NCI-H146 (cell line): ENCODE measurements around the gene TNFRSF25.

Experiments used
- DNase-seq: peaks from one replicate; lab custom pipeline; 2025; lab: John Stamatoyannopoulos, UW

TNFRSF25 gene, protein sequence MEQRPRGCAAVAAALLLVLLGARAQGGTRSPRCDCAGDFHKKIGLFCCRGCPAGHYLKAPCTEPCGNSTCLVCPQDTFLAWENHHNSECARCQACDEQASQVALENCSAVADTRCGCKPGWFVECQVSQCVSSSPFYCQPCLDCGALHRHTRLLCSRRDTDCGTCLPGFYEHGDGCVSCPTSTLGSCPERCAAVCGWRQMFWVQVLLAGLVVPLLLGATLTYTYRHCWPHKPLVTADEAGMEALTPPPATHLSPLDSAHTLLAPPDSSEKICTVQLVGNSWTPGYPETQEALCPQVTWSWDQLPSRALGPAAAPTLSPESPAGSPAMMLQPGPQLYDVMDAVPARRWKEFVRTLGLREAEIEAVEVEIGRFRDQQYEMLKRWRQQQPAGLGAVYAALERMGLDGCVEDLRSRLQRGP

DNA sequence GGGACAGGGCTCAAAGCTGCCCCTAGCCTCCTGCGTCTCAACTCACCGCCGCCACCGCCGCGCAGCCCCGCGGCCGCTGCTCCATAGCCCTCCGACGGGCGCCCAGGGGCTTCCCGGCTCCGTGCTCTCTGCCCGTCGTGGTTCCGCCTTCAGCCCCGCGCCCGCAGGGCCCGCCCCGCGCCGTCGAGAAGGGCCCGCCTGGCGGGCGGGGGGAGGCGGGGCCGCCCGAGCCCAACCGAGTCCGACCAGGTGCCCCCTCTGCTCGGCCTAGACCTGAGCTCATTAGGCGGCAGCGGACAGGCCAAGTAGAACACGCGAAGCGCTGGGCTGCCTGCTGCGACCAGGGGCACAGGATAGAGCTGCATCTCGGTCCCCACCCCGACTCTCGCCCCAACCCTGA is at the start of gene TNFRSF25:
Gene TNFRSF25 (minus strand): TSS at position 151 of the 400 bp plus-strand sequence. CDS start 66 bp downstream, at position 85.
- no peak for DNase-seq

DNA sequence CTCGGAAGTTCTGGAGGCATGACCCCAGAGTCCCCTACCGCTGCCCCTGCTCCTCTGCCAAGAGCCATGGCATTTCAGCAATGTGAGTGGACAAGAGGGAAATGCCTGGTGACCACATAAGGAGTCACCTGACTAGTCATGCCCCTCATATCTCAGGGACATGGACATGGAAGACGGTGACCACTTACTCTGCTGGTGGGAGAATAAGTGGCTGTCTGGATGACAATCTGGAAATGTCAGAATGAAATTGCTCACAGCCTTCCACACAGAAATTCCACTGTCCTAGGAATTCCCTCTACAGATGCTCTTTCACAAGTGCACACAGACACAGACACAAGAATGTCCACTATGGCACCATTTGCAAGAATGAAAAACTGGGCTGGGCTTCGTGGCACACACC is 49.8 kb upstream of the TNFRSF25 start:
- DNase-seq = no peak

DNA sequence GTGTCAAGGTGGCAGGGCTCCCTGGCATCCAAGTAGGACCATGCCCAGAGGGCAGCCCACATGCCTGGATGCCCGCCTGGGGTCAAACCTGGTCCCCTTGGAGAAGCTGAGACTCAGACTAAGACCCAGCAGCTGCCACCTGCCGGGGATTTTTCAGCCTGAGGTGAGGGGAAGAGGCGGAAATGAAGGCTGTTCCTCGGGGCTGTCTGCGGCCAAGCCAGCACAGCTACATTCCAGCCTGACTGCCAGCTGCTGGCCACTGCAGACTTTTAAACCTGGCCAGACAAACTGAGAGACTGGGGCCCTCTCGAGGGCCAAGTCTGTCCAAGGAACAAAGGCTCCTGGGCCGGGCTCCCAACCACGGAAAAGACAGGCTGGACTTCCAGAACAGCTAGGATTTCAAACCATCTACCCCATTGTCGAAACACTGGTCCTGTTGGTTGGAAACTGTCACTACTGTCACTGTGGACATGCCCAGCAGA is 47.4 kb upstream of the TNFRSF25 start:
- no peak for DNase-seq

DNA sequence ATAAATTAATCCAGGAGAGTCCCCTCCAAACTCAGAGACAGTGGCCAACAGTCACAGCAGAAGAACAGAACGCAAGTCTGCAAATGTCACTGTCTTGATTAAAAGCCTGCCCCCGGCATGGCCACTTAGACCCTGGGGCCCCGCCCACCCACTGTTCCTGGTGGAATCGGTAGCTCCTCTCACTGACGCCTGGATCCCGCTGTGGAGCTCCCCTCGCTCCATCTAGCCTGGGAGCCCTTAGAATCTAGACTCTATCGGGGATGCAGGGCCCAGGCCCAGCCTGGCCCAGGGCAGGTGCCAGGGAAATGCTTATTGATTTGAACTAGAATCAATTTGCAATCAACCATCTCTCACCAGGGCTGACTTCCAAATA is 46.9 kb upstream of the TNFRSF25 start:
- no peak for DNase-seq

DNA sequence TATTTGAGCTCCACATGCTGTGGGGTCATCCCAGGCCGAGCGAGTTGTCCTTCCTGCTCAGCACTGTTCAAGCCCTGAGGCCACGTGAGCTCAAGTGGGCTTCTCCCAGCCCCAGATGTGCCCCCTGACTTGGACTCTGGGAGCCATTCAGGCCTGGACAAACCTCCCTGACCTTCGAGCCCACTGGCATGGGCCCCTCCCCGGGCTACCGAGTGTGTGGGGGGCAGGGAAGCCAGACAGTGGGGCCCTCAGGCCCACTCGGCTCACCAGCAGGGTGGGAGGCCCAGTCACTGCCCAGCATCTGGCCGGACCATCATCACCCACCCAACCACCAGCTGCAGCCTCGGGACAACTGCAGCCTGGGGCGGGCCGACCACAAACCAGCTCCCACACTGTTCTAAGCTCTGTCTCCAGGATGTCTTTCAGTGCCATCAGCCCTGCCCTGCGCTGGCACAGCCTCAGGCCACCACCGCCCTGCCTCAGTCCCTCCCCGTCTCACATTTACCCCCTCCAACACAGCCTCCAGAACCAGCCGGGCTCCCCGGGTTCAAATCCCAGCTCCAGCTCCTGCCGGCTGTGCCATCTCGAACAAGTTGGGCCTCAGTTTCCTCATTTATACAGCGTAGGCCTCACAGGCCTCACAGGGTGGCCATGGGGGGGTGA is 46.4 kb upstream of the TNFRSF25 start:
- DNase-seq = no peak

DNA sequence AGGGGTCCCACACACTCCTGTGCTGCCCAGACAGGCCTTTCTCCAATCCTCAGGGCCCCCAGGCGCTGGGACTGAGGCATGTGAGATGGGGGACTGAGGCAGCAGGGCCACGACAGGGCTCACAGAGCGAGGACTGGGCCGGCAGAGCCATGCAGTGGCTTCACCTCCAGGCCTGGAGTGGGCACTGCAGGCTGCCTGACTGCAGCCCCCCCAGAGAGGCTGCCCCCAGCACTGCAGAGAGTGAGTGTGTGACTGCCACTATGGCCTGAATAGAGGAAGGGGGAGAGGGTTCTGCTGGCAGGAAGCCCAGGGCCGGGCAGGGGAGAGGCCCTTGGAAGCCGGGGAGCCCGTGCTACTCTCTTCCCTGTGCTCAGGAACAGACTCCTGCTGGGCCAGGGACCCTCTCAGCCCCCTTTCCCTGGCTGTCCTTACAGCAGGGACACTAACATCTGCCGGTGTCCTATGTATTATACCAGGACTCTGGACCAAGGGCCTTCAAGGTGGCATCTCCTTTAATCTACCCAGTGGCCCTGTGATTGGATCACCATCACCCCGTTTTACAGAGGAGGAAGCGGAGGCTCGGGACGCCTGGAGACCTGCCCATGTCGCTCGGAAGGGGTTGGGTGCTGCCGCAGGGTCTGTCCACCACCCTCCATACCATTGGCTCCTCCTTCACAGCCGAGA is 45.7 kb upstream of the TNFRSF25 start:
- no peak for DNase-seq

DNA sequence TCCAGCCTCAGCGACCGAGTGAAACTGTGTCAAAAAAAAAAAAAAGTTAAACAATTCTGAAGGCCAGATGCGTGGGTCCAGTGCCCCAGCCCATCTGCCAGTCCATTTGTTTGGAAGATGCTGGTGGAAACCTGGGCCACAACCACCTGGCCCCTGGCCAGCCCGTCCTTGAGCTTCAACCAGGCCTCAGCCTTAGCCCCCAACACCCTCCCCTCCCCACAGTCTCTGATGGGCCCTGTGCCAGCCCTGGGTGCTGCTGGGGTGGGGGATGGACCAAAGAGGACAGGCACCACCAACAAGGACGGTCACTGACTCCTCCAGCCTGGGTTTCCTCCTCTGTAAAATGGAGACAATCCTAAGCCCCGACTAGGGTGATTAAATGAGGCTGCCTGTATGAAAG is 45.1 kb upstream of the TNFRSF25 start:
- DNase-seq = no peak

DNA sequence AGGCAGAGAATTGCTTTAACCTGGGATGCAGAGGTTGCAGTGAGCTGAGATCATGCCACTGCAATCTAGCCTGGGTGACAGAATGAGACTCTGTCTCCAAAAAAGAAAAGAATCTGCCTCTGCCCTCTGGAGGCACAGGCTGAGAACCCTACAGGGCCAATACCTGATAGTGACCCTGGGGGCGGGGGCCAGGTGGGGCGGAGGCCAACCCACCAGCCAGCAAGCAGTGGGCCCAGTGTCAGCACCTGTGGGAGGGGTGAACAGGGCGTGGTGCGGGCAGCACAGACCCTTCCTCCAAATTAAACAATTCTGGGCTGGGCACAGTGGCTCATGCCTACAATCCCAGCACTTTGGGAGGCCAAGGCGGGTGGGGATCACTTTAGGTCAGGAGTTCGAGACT is 44.5 kb upstream of the TNFRSF25 start:
- DNase-seq = no peak

DNA sequence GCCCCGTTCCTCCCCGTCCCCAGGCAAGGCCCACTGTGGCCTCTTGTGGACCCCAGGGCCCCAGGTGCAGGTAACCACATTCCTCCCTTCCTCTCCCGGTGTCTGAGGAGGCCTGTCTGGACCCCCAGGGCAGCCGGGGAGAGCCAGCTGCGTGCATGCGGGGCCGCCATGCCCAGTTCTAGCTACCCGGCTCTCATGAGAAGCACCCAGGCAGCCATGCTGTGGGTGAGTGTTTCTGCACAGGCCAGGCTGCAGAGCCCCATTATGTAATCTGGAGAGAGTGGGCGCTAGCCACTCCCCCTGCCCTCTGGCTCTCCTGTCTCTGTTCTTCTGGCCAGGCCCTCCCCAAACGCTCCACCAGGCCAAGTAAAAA is 43.9 kb upstream of the TNFRSF25 start:
- no peak for DNase-seq

DNA sequence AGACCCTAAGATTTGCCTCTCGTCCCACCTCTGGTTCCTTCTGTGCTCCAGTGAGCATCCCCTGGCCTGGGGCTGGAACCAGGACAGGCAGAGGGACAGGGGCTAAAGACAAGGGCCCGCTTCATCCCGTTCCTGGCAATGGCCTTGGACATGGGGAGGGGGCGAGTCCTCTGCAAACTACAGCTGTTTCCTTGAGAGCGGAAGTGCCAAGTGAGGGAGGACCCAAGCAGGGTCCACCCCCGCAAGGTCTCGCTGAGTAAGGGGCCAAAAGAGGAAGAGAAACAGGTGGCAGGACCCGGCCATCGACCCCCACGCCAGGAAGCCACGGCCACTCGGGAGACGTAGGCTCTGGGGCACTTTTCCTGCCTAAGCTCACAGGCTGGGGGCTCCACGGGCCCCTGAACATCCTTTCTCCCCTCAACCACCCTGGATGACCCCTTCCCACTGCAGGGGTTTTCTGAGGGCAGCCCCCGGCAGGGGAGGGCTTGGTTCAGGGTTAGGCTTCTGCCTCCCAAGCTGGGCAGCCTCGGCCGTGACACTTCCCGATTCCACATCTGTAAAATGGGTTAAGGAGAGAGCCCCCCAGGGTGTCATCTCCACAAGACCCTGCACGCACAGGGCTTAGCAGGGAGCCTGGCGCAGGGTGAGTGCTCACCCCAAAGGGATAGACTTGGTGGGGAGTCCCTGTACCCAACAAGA is 43.4 kb upstream of the TNFRSF25 start:
- no peak for DNase-seq

DNA sequence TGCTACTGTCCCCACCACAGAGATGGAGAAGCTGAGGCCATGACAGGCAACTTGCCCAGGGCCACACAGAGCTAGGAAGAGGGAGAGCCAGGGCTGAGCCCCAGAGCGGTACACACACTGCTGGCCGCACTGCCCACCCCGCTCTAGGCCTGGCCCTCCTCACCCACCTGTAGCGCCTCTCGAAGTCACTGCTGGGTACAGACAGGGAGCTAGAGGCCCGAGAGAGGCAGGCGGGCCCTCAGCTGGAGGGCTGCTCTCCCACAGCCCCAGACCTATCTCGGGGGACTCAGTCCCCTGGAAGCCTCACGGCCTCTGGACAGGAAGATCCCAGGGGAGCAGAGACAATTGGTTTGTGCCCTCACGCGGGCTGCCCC is 42.8 kb upstream of the TNFRSF25 start:
- DNase-seq = no peak

DNA sequence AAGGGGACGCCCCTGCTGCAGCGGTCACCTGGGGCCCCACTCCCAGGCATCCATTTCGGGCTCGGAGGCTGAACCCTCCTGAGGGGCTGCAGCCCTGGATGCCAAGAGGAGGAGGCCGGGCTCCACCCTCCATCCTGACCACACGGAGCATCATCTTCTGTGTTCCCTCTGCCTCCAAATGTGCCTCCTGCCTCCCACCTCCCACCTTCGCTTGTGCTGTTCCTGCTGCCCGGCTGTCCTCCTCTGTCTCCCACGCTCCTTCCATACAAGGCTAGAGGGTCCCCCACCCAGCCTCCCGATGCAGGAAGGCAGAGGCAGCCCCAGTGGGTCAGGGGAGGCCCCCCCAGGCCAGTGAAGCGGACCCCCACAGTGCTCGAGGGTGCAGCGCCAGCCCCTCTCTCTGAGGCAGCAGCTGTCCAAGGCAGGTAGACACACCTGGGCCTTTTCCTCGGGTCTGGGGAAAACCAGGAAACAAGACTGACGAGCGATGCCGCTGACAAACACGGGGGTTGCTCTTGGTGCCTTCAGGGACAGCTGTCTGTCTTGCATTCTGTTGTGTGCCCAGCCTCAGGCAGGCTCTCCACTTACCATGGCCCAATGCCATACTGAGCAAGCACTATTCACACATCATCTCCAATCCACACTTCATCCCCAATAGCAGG is 42.3 kb upstream of the TNFRSF25 start:
- no peak for DNase-seq

DNA sequence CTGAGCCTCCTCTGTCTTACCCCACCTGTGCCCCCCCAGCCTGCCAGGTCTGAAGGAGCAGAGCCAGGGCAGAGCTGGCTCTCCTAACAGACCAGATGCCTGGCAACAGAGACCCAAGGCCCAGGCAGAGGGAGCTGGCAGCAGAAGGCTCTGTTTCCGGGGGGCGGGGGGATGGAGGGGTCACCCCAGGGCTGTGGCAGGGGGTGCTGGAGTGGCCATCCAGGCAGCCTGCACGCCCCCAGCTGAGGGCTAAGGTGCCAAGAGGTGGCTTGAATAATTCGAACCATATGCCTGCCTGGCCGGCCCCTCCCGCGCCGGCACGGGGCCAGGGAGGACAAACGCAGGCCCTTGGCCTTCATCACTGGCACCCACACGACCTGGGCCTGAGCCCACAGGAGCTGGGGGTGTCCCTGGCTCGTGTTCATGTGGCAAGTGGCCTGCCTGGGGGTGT is 41.5 kb upstream of the TNFRSF25 start:
- no peak for DNase-seq

DNA sequence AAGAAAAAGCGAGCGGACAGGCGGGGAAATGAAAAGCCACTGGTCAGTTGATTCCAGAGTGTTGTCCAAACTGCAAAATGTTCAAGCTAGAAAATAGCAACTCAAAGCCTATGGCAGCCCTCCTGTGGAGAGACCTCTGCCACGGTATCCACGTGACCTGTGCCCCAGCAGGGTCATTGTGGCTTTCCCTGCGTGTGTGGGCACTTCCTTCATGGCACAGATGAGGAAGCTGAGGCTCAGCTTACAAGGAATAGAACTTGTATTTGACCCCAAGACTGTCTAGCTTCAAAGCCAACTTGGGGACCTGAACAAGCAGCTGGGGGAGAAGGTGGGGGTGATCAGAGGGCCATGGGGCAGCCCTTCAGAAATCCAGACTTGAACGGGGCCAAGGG is 41.1 kb upstream of the TNFRSF25 start:
- DNase-seq = no peak

DNA sequence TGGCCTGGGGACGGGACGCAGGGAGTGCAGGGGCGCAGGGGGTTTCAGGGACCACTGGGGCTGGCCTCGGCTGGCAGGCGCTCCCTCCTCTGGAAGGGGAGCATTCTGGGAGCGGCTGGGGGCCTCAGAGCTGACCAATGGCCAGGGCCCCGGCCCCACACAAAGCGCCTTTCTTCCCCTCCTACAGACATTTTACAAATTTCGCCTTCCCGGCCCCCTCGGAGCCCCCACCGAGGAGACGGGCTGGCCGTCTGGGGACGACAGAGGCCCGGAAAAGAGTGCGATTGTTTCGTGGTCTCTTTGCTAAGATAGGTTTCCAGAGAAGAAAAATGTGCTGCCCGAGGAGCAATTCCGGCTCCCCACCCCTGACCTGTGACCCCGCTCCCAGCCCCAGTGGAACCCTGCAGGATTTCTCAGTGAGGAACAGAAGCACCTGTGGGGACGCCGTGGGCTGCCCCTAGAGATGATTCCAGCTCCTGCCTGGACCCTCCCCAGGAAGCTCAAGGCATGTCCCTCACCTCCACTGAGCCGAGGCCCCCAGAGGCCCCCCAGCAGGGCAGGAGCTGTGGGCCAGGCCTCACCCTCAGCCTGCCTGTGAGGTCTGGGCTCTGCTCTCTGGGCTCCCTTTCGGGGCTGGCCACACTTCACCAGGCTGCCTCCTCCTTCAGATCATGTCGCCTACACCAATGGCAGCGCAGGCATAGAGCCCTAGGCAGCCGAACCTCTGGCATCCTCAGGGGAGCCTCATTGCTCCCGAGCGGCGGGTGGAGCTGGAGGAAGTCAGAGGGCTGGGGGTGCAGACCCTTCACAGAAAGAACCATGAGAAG is 40.5 kb upstream of the TNFRSF25 start:
- DNase-seq = no peak

DNA sequence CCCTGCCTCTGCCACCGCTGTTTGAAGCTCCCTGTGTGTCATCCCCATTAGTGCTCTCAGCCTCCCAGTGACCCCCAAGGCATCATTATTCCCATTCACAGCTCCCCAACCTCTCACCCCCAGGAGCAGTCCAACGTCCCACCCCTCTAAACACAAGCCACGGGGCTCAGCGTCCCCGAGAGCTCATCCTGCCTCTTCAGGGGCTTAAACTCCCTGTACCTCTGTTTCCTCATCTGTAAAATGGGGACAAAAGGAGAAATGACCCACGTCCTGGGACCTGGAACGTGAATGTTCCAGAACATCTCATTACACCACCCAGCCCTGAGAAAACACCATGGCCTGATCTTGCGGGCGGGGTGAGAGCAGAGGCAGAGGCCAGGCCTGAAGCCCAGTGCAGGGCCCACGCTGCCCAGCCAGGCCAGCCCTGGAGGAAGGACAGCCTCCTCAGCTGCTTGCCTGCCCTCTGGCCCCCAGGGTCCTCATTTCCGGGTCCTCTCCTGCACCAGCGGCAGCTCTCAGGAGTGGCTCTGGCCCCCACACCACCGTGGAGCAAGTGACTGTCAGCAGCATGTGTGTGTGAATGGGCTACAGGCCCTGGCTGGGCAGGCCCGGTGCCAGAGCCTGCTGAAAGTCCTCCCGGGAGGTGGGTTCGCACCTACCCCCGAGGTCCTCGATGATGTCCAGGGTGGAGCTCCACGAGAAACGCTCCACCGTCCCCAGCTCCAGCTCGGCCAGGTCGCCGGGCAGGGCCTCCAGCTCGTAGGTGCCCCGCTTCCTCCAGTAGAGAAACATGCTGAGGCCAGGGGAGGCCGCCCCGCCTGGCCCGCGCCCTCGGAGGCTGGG is 39.6 kb upstream of the TNFRSF25 start:
- DNase-seq = no peak

DNA sequence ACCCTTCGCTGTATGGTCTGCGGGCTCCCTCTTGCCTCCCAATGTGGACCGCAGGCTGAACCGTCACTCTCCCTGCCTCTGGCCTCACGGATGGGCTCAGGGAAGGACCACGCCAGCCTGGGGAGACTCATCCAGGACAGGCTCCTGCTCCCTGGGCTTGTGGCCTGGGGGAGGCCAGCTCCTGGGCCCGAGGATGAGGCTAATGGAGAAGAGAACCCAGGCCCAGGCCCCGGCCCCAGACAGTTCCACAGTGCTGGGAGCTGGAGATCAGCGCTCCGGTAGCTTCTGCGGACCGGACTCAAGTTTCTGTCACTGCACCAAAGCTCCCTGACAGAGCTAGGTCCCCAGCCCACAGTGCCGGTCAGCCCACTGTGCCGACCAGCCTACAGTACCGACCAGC is 38.9 kb upstream of the TNFRSF25 start:
- DNase-seq = no peak

DNA sequence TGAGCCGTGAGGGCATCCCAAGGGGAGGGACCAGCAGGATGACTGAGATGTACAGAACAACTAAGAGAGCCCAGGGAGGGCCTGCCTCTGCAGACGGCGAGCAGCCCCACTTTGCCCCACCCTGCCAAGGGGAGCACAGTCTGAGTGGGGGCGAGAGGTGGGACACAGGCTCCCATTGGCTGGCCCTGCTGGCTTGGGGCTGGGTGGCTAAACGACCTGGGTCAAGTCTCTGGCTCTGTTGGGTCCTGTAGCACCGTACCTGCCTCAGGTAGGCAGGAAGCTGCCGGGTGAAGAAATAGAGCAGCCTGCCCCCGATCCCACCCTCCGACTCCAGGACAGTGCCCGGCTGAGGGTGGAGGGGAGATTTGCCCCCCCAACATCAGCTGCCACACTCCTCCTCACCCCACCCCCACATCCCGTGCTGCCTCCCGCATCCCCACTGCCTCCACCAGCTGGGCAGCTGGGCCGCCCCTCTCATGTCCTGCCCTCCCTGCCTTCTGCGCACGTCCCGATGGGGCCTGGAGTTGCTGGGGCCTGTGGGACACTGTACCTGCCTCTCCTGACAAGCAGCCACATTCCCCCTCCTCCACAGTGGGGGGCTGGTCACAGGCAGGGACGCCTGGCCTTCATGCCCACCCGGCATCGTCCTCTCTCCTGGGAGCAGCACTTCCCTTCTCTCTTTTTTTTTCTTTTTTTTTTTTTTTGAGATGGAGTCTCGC is 38.1 kb upstream of the TNFRSF25 start:
- no peak for DNase-seq
